CD4-positive, alpha-beta T cell treated with Interleukin-21 for 1 hour (primary cell): Measurements from ENCODE around the gene MCHR1.
A peak's percentile ranks its signal among the peaks of the same experiment; 100 is the strongest.
"Not testable (repeated sequence)": the region's sequence is repeated elsewhere in the genome, so short reads cannot be mapped to it uniquely, and the experiment has no call there.

Experiments used
- DNase-seq: peaks from one replicate; pipeline ENCODE4 v3.0.0-alpha.2; 2020

MCHR1 gene

DNA sequence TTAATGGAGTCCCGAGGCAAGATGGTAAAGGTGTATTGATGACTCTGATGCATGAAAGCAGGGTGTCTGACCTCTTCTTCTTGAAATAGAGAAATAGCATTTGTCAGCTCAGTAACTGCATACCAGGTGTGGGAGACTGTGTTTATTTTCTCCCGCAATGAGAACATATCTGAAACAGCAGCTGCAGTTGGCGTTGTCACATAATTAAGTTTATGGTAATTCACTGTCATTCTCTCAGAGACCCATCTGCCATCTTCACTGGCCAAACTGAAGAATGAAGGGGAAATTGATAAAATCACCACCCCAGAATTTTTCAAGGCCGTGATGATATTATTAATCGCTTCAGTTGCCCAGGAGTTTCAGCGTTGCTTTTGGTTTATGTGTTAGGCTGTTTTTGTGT, 20.1 kb upstream of the MCHR1 start:
- DNase-seq: no peak

DNA sequence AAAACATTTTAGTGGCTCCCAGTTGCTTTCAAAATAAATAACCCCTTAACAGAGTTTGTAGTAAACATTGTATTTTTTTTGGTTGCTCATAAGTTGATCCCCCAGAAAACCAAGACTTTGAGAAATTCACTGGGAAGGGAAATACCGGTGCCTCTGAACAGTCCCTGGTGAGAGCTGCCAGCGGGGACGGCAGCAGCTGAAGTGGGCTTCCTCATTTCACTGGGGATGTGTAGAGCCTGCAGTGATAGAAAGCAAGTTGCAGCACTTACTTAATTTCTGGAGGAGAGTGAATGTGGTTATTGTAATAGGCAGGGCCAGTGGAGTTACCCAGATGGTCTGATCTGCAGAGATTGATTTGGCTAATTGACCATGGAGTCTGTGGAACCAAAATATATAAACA, 18.6 kb upstream of the MCHR1 start:
- DNase-seq: no peak

DNA sequence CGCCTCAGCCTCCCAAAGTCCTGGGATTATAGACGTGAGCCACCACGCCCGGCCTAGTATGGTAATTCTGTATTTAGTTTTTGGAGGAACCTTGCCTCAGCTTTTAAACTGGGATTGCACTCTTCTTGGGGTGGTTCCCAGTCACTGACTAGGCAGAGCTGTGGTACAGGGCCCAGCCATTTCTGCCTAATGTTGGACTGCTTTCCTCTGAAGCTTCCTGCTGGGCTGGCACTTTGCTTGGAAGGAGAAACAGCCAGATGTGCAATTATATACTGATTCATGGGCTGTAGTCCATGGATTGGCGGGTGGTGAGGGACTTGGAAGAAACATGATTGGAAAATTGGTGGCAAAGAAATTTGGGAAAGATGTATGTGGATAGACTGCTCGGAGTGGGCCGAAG, 17.6 kb upstream of the MCHR1 start:
- no peak for DNase-seq

DNA sequence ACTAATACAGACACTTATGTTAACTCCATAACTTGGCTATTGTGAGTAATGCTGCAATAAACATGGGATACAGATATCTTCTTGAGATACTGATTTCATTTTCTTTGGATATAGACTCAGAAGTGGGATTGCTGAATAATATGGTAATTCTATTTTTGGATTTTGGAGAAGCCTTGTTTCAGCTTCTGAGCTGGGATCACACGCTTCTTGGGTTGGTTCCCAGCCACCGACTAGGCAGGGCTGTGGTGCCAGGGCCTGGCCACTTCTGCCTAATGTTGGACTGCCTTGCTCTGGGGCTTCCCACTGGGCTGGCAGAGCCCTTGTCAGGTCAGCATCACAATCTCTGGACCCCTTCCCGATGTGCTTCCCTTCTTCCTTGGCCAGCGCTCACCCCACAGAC, 14.0 kb upstream of the MCHR1 start:
- no peak for DNase-seq

DNA sequence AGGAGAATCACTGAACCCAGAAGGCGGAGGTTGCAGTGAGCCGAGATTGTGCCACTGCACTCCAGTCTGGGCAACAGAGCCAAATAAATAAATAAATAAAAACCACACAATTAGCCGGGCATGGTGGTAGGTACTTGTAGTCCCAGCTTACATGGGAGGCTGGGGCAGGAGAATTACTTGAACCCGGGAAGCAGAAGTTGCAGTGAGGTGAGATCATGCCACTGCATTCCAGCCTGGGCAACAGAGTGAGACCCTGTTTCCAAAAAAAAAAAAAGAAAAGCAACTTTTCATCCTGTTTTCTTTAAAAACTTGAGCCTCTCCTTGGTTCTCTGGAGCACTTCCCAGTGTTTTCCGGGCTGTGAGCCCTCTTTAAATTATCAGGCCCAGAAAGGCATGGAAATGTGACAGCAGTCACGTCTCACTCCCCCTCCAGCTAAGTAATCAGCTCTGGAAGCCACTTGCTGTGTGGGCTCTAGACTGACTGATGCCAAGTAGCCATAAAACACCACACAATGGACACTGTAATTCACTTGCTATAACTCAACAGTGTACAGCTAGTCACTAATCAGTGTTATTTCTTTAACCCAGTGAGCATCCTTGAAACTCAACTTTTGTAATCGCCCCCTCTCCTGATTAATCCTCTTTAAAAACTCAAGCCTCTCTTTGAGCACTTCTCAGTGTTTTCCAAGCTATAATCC, 13.0 kb upstream of the MCHR1 start:
- DNase-seq: no peak

DNA sequence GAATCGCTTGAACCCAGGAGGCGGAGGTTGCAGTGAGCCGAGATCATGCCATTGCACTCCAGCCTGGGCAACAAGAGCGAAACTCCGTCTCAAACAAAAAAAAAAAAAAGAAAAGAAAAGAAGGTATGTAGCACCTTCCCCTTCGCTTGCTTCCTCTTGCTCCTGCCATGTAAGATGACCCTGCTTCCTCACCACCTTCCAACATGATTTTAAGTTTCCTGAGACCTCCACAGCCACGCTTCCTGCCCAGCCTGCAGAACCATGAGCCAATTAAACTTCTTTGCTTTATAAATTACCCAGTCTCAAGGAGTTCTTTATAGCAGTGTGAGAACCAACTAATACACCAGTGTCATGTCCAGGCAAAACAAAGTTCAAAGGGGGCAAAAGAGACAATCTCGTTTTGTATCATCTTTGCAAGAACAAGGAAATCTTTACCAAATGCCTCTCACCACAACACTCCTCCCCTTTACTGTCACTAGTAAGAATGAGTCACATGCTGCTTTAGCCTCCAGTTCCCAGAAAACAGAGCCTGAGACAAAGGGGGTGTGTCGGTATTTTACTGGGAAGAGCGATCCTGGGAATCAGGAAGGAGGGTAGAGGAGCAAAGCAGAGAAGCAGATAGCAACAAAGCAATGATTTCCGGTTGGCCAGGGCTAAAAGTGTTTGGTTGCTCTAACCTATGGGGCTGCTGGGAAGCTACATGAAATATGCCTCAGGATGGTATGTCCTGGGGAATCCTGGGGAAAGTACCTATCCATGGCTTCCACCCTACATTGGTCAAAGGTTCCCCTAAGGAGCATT, 10.5 kb upstream of the MCHR1 start:
- DNase-seq: no peak

DNA sequence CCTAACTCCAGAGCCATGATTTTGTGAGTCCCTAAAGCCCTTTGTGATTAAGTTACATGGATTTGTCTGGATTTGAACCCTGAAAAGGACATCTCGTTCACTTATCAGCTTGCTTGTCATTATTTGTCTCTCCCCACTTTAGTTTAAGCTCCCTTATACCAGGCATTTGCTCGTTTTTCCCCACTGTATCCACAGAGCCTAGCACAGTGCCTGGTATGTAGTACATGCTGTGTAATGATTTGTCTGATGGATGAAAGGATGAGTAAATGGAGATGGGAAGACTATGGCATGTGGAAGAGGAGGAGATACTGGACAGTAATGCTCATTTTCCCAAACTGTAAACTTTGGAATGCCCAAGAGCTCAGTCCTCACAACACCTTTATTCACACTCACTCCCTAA, 9.2 kb upstream of the MCHR1 start:
- DNase-seq: no peak

DNA sequence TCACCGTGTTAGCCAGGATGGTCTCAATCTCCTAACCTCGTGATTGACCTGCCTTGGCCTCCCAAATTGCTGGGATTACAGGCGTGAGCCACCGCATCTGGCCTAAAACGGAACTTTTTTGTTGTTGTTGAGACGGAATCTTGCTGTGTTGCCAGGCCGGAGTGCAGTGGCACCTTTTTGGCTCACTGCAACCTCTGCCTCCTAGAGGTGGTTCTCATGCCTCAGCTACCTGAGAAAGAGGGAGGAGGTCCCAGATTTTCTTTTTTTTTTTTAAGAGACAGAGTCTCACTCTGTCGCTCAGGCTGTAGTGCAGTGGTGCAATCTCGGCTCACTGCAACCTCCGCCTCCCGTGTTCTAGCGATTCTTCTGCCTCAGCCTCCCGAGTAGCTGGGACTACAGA, 7.9 kb upstream of the MCHR1 start:
- DNase-seq: no peak

DNA sequence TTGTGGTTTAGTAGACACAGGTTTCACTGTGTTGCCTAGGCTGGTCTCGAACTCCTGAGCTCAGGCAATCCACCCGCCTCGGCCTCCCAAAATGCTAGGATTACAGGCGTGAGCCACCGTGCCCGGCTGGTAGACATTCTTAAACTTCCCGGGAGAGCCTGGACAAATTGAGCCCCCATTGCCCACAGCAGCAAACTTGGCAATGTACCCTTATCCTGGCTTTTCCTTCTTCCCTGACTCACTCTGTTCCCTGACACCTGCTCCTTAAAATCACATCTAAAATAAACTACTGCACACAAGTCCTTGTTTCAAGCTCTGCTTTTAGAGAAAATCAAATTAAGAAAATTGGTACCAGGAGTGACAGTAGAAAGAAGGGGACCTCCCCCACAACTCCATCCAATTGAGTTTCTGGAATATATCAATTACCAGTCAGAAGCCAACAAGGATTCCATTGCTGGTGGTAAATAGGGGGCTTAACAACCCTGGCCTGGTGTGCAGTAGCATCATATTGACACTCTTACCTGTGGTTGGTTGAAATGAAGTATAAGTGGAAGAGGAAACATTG, 7.4 kb upstream of the MCHR1 start:
- no peak for DNase-seq

DNA sequence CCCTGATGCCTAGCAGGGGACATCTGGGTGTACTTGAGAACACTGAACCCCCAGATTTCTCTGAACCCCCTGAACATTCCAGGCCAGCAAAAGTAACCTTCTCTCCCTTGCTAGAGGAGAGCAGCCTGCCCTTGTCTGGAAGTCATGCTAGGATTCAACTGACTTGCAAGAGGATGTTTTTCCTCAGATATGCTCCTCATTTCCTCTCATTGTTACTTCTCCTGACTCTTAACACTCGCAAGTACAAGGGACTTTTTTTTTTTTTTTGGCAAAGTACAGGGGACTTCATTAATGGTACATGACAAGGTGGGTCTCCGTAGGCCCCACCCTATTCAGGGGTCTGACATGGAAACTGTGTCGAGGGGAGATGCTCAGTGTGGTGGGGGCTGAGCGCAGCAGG, 6.3 kb upstream of the MCHR1 start:
- no peak for DNase-seq

DNA sequence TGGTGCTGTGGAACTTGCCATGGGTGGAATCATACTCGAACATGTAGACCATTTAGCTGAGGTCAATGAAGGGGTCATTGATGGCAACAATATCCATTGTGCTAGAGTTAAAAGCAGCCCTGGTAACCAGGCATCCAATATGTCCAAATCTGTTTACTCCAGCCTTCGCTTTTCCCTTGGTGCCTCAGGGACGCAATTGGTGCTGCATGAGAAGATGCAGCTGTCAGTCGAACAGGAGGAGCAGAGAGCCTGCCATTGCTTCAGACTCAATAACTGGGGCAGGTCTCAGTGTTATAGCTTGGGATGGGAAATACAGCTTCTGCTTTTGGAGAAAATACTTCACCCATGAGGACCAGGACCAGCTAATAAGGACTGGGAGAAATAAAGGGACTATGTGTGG, 5.0 kb upstream of the MCHR1 start:
- no peak for DNase-seq

DNA sequence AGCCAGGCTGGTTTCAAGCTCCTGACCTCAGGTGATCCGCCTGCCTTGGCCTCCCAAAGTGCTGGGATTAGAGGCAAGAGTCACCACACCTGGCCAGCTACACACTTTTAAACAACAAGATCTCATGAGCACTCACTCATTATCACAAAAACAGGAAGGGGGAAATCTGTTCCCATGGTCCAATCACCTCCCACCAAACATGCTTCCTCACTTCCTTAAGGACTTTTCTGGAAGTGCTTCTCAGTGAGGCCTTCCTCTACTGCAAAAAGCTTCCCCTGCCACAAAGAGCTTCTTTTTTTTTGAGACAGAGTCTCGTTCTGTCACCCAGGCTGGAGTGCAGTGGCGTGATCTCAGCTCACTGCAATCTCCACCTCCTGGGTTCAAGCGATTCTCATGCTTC, 3.1 kb upstream of the MCHR1 start:
- not testable (repeated sequence) for DNase-seq

DNA sequence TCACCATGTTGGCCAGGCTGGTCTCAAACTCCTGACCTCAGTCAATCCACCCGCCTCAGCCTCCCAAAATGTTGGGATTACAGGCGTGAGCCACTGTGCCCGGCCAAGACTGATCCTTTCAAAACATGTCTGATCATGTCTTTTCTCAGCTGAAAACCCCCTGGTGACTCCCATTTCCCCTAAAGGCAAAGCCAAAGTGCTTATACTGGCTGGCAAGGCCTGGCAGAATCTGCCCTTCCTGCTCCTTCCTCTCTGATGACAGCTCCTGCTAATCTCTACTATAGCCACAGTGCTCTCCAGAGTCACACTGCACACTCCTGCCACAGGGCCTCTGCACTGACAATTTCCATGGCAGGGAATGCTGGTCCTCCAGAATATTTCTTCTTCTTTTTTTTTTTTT, 2.6 kb upstream of the MCHR1 start:
- DNase-seq: no peak

DNA sequence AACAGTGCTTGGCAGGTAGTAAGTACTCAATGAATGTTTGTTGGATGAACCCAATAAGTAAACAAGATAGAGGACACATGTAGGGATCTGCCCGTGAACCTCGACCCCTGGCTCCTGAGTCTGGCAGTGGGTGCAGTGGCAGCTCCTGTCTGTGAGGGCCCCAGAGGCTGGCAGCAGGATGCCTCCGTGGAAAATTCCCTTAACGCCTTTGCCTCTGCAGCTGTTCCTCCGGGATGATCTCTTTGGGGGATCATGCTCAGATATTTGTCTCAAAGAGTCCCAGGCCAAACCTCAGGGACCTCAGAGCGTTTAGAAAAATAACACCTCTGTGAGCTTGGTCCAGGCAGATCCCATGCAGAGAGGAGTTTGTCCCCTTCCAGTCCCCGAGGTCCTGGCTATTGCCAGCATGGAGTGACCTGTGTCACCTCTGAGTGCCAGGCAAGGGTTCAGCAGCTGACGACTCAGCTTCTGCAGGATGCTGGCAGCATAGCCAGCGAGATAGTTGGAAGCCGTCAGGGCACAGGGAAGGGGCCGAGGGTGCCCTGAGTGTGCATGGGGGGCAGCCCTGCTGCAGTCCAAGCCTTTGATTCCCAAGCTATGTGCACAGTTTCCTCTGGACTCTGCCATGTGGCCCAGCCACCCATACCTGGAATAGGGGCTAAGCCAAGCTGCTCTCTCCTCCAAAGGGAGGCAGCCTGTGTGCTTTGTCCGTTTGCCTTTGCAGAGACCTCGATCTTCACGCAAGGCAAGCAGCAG, 613 bp upstream of the MCHR1 start:
- DNase-seq: no peak

DNA sequence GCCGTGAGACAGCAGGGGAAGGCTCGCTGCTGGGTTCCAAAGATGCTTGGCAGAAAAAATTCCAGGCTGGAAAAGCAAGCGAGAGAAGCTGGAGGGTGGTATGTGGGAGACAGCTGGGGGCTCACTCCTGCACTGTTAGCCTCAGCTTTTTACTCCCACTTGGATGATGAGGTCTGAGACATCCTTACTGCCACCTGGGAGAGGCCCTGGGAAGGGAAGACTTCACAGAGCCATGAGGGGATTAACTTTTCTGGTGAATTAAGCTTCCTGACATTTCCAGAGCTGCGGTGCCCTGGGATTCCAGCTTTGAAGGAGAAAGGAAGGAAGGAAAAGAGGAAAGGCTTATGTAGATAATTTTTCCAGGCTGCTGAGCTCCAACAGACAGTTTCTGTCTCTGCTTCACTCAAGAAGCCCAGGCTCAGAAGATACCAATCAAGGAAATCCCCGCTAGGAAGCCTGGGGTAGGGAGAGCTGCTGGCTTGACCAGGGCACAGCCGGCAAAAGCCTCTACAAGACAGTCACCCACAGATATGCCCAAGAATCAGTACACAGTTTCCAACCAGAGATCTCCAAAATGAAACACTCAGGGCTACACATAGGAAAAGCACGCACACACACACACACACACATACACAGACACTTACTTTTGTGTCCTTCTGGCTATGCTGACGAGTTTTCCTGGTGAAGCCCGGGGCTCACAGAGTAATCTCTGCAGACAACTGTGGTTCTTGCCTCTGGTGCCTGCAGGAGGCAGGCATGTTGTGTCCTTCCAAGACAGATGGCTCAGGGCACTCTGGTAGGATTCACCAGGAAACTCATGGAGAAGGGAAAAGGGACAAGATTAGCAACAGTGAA, 907 bp downstream of the MCHR1 start:
- no peak for DNase-seq

DNA sequence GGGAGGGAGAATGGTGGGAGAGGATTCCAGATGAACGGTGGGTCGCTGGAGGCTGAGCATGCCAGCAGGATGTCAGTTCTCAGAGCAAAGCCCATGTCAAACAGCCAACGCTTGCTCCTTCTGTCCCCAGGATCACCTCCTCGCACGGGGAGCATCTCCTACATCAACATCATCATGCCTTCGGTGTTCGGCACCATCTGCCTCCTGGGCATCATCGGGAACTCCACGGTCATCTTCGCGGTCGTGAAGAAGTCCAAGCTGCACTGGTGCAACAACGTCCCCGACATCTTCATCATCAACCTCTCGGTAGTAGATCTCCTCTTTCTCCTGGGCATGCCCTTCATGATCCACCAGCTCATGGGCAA, 1.5 kb downstream of the MCHR1 start:
- no peak for DNase-seq

DNA sequence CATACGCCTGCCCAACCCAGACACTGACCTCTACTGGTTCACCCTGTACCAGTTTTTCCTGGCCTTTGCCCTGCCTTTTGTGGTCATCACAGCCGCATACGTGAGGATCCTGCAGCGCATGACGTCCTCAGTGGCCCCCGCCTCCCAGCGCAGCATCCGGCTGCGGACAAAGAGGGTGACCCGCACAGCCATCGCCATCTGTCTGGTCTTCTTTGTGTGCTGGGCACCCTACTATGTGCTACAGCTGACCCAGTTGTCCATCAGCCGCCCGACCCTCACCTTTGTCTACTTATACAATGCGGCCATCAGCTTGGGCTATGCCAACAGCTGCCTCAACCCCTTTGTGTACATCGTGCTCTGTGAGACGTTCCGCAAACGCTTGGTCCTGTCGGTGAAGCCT, 2.2 kb downstream of the MCHR1 start:
- no peak for DNase-seq

DNA sequence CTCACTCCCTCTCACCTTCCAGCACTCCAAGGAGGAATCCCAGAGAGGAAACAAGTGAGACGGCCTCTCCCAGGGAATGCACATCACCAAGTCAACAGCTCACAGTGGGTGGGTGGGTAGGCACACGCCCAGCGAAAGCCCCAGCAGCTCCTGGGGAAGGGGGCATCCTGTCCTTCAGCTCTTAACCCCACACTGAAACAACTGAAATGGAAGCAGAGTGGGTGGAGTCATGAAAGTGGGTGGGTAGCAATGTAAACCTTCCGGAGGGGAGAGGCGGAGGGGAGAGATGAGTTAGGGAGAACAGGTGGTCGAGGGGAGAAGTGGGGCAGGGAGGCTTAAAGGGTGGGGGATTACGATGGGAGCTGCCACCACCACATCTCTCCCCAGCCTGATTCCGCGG, 5.4 kb downstream of the MCHR1 start:
- DNase-seq: peak; percentile 3

DNA sequence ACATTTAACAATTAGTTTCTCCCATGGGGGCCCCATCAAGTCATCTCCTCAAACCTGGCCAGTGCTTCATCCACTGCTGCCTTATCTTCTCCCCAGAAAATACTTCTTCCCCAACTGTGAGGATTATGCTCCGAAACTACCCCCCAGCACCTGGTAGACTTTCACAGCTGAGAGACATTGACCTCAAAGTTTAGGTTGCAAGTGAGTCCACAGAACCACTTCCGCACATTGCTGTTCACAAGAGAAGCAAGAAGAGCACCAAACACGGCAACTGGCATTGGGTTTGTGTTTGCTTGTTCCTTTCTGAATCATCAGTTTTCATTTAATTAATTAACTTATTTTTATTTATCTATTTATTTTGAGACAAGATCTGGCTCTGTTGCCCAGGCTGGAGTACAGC, 6.1 kb downstream of the MCHR1 start:
- peak; percentile 13 for DNase-seq

DNA sequence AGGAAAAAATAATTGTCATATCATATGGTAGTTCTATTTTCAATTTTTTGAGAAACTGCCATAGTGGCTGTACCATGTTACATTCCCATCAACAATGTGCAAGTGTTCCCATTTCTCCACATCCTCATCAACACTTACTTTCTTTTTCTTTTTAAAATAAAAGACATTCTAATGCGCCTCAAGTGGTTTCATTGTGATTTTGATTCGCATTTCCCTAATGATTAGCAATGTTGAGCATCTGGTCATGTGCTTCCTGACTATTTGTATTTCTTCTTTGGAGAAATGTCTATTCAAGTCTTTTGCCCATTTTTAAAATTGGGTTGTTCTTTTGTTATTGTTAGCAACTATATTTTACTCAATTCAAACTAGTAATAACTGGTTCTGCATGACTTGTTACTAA, 8.4 kb downstream of the MCHR1 start:
- DNase-seq: no peak

DNA sequence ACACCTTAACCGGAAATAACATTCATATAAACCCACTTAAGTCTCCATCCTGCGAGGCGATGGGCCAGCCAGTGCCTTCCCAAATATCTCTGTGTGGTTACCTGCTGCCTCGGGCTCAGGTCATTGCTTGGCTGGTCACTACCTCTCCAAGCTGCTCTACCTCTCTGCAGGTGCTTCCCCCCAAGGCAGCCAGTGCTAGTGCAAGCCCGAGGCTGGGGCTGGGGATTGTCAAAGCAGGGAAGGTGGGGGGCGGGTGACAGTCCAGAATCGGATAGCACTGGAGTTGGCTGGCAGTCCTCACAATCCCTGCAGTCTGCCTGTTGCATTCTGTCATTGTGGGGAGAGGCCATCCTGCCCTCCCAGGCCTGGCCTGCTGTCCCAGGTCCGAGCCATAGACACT, 11.1 kb downstream of the MCHR1 start:
- DNase-seq: no peak

DNA sequence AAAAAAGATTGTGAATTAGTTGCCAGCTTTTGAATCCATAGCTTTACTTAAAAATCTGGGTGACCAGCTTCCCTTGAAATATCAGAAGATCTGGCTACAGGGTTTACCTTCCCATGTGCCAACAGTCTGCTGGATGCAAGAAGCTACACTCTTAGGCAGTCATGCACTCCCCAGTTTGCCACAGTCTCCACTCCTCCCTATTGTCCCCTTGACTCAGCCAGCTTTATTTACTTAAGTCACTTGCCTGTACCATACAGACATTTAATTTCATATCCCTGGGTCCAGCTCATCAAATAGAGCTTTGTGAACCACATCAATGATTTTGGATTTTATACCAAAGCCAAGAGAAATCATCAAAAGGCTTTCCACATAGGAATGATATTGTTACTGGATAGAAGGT, 12.2 kb downstream of the MCHR1 start:
- DNase-seq: no peak

DNA sequence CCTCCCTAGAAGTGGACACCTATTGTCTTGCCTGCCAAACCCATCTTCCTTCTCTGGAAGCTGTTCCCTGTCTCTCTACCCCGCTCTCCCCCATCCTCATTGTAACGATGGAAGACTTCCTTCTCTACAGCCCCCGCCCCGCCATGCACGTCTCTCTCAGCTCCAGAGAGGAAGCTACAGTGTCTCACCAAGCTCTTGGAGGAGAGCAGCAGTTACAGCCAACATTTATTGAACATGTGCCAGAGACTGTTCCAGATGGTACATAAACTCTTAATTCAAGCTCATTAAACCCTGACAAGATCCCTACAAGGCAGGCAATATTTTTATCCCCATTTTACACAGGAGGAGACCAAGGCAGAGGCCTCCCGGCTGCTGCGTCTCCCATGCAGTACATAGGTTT, 15.1 kb downstream of the MCHR1 start:
- no peak for DNase-seq
